Hepatocyte (in vitro differentiated cells): ENCODE results near the gene S100A2.

Experiments used
- EZH2 ChIP-seq: fragments of 200-600 bp; sonication (generic); IDR thresholded peaks from 2 replicates; pipeline ENCODE4 v1.6.1; 2016; ENCODE audit warnings: antibody characterized with exemption, mild to moderate bottlenecking, borderline replicate concordance
- EZH2phosphoT487 ChIP-seq: fragments of 200-600 bp; sonication (generic); IDR thresholded peaks from one replicate; pipeline ENCODE4 v1.6.1; 2018; ENCODE audit warnings: antibody characterized with exemption, mild to moderate bottlenecking, low read depth, moderate library complexity; ENCODE audit not compliant: unreplicated experiment, severe bottlenecking
- TF ChIP-seq, protein P1 (sequence below): fragments of 200-600 bp; sonication (generic); IDR thresholded peaks from 2 replicates; pipeline ENCODE4 v1.5.1; 2016; ENCODE audit warnings: antibody characterized with exemption, mild to moderate bottlenecking; ENCODE audit not compliant: poor library complexity

DNA sequence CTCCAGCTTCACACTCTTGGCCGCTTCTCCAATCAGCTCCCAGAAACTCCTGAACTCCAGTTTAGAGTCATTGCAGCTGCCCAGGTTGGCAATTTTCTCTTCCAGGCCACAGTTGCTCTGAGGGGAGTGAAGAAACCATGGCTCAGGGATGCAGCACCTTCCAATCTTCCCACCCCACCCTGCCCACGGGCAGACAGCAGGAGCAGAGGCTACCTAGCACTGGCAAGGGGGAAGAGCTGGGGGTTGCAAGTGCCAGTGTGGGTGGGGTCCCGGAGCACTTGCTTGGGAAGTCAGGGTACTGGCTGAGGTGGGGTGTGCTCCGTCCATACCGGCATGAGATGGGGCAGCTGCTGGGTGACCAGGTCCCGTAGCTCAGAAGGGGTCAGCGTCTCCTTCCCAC, 49.3 kb upstream of the S100A2 start:
- TF ChIP-seq, protein P1, sequence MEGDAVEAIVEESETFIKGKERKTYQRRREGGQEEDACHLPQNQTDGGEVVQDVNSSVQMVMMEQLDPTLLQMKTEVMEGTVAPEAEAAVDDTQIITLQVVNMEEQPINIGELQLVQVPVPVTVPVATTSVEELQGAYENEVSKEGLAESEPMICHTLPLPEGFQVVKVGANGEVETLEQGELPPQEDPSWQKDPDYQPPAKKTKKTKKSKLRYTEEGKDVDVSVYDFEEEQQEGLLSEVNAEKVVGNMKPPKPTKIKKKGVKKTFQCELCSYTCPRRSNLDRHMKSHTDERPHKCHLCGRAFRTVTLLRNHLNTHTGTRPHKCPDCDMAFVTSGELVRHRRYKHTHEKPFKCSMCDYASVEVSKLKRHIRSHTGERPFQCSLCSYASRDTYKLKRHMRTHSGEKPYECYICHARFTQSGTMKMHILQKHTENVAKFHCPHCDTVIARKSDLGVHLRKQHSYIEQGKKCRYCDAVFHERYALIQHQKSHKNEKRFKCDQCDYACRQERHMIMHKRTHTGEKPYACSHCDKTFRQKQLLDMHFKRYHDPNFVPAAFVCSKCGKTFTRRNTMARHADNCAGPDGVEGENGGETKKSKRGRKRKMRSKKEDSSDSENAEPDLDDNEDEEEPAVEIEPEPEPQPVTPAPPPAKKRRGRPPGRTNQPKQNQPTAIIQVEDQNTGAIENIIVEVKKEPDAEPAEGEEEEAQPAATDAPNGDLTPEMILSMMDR, result no peak
- TF ChIP-seq EZH2 (no peak), EZH2phosphoT487 (no peak)
